BJ (cell line): ENCODE data around the gene MEIOSIN. TPM values are rescaled to one million over a fixed set of nuclear protein-coding genes. Genes with fewer than 3 reads are reported as not detected.
A peak's percentile ranks its signal among the peaks of the same experiment; 100 is the strongest.

Experiments used
- CTCF ChIA-PET: fragments of 350-600 bp; formaldehyde crosslinking; extraction: SDS; loops from one replicate; lab custom pipeline; 2021; ENCODE audit warnings: antibody characterized with exemption, inconsistent platforms; lab: Yijun Ruan, JAX
- POLR2A ChIA-PET: fragments of 300-600 bp; sonication (Branson Sonifier 250); formaldehyde crosslinking; extraction: SDS; loops from one replicate; lab custom pipeline; 2021; ENCODE audit warnings: antibody characterized with exemption; lab: Charles Lee
- DNase-seq: peaks from one replicate; pipeline ENCODE4 v3.0.0-alpha.2; 2011; ENCODE audit warnings: low read depth
- H3K27me3 ChIP-seq: 2 replicates; pipeline ENCODE4 v1.6.0; 2011; ENCODE audit warnings: low read length; ENCODE audit not compliant: control insufficient read depth, insufficient read depth
- H3K36me3 ChIP-seq: 2 replicates; pipeline ENCODE4 v1.5.1; 2011; ENCODE audit warnings: low read length; ENCODE audit not compliant: control insufficient read depth, insufficient read depth
- H3K4me3 ChIP-seq: 2 replicates; pipeline ENCODE4 v1.5.1; 2011; ENCODE audit warnings: low read depth, mild to moderate bottlenecking, control low read depth, low read length
- CTCF ChIP-seq: IDR thresholded peaks from 2 replicates; pipeline ENCODE4 v1.5.1; 2011; ENCODE audit warnings: low read depth, mild to moderate bottlenecking, control low read depth, inconsistent platforms, low read length, moderate library complexity; ENCODE audit not compliant: insufficient read depth
- polyA plus RNA-seq: library from polyadenylated mRNA; depleted of rRNA; stranded (reverse); fragments of >200 nt; gene quantifications from 2 replicates; pipeline ENCODE4 v1.2.3, GENCODE V29; 2011

The MEIOSIN gene
- polyA plus RNA-seq, 1 experiment, result not detected

GRCh38 chr19:45785781-45786532 lies 52.7 kb downstream of the MEIOSIN start:
- ChIA-PET POLR2A (no interaction called here), CTCF (no interaction called here)
- TF ChIP-seq CTCF, result no peak
- Histone ChIP-seq H3K4me3 (no peak overlapping the region), H3K27me3 (no peaks in the 10 kb centered on the region), H3K36me3 (peaks cover 32% of the 10 kb centered on the region)
- DNase-seq, result no peak

GRCh38 chr19:45786533-45786894 lies 53.3 kb downstream of the MEIOSIN start:
- peaks cover 32% of the 10 kb centered on the region for H3K36me3 ChIP-seq
- H3K27me3 ChIP-seq, result no peaks in the 10 kb centered on the region
- CTCF ChIA-PET, result no interaction called here
- no peak overlapping the region for H3K4me3 ChIP-seq
- POLR2A ChIA-PET, result no interaction called here
- TF ChIP-seq CTCF, result no peak
- DNase-seq, result no peak

GRCh38 chr19:45789035-45789786 lies 56.0 kb downstream of the MEIOSIN start:
- Histone ChIP-seq H3K36me3 (peaks cover 32% of the 10 kb centered on the region), H3K27me3 (no peaks in the 10 kb centered on the region), H3K4me3 (no peak overlapping the region)
- CTCF ChIA-PET, result interaction anchor here (0.9 to 2.4 kb wide), 4 partner anchors 10 to 27 kb away, joined by 3 to 8 read pairs (median 4); partner anchors contain the start of gene SIX5
- POLR2A ChIA-PET, result no interaction called here
- TF ChIP-seq CTCF, result no peak
- no peak for DNase-seq

GRCh38 chr19:45790942-45791341 lies 57.7 kb downstream of the MEIOSIN start:
- DNase-seq, result no peak
- H3K27me3 ChIP-seq, result no peaks in the 10 kb centered on the region
- H3K4me3 ChIP-seq, result peak overlapping the region; percentile 54; the same call in 1 of the 2 replicates
- POLR2A ChIA-PET, result no interaction called here
- peaks cover 27% of the 10 kb centered on the region for H3K36me3 ChIP-seq
- no peak for TF ChIP-seq CTCF
- CTCF ChIA-PET, result interaction anchor here (0.6 to 2.4 kb wide), 3 partner anchors 8 to 21 kb away, joined by 3 to 13 read pairs (median 4); partner anchors contain the start of gene DMPK
